Activated gamma-delta T cell treated with Interleukin-2 at 50 U/mL for 16 hours (primary cell): ENCODE results near the gene TSPOAP1.

Experiments
- DNase-seq: peaks from one replicate; pipeline ENCODE4 v3.0.0-alpha.2; 2020

The TSPOAP1 gene

GRCh38 chr17:58301504-58302150 is 27.0 kb downstream of the TSPOAP1 start:
- DNase-seq: no peak

DNA sequence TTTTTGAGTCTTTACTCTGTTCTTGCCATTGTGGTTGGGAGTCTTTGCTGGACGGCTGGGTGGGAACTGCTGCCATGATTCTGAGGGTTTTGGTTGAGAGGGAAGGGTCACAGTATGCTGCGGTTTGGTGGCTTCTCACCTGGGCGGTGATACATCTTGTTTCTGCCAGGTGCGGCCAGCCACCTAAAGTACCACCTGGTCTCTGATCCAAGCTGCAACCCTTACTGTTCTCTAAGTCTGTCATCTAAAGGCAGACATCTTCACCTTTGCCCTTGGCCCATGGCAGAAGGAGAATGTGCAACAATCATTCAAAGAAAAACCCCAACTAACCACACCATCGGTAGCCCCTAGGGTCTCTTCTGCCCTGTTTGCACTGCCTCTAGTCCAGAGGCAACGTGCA is 28.3 kb downstream of the TSPOAP1 start:
- no peak for DNase-seq

DNA sequence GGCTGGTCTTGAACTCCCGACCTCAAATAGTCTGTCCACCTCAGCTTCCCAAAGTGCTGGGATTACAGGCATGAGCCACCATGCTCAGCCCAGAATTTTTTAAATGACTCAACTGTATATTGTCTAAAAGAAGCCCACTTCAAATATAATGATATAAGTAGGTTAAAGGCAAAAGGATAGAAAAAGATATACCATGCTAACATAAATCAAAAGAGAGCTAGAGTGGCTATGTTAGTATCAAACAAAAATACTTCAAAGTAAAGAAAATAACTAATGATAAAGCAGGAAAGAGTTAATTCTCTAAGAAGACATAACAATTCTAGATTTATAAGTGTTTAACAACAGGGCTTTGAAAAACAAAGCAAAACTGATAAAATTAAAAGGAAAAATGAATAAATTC is 34.6 kb downstream of the TSPOAP1 start:
- no peak for DNase-seq

DNA sequence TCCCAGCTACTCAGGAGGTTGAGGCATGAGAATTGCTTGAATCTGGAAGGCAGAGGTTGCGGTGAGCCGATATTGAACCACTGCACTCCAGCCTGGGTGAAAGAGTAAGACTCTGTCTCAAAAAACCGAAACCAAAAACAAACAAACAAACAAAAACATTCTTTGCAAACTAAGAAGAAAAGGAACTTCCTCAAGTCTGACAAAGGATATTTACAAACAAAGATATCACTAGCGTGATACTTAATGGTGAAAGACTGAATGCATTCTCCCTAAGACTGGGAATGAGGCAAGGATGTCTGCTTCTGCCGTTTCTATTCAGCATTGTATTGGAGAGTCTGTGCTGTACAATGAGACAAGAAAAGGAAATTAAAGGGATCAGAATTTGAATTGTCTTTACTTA is 37.3 kb downstream of the TSPOAP1 start:
- no peak for DNase-seq

DNA sequence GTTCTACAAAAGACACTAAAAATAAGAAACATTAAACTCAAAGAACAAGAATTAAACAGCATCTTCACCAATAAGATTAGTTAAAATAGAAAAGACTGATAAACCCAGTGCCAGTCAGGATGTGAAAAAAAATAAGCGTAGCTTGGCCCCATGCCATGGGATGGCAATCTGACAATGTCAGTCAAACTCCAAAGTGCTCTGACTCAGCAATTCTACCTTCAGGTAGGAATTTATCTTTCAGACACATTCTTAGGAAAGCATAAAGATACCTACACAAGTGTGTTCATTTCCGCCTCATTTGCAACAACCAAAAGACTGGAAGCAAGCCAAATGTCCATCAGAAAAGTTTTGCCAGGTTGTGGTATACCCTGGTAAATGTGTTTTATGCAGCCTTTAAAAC is 38.7 kb downstream of the TSPOAP1 start:
- DNase-seq: no peak

DNA sequence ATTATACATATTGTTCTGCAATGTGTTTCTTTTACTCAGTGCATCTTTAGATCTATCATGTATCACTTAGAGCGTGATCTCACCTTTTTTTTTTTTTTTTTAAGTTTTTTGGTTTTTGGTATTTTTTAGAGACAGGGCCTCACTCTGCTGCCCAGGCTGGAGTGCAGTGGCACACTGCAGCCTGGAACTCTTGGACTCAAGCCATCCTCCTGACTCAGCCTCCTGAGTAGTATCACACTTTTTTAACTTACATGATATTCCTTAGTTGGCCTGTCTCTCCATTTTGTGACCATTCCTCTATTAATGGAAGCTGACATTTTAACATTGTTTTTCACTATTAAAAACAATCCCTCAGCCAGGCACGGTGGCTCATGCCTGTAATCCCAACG is 43.2 kb downstream of the TSPOAP1 start:
- DNase-seq: no peak

DNA sequence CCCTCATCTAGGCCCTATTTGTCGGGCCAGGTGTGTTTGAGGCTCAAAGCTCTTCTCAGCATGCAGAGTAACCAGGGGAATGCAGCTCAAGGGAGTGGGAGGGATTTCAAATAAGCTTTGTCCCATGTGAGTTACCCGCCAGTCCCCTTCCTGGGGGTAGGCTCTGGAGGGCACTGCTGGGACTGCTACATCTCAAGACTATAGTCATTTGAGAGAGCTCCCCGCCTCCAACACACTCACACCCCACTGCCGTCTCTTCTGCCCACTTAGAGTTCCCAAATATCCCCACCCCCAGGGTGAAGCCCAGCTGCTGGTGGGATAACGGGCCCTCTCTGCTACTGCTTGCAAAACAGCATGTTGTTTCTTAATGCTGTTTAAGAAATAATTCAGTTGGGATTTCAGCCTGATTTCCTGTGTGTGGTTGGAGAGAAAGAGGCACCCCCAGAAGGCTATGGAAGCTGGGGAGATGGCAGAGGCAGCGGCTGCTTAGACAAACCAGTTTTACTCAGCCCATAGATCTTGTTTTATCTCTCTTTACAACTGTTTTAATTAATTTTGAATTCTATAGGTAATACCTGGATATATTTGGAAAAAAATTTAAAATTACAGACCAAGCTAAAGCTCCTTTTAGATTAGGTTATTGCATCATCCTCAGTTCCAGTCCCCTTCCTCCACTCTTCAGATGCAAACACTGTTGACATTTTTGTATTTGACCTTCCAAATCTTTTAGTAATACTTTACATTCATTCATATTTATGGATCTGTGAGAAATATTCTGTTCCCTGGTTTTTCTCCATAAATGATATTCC is 43.8 kb downstream of the TSPOAP1 start:
- DNase-seq: no peak

DNA sequence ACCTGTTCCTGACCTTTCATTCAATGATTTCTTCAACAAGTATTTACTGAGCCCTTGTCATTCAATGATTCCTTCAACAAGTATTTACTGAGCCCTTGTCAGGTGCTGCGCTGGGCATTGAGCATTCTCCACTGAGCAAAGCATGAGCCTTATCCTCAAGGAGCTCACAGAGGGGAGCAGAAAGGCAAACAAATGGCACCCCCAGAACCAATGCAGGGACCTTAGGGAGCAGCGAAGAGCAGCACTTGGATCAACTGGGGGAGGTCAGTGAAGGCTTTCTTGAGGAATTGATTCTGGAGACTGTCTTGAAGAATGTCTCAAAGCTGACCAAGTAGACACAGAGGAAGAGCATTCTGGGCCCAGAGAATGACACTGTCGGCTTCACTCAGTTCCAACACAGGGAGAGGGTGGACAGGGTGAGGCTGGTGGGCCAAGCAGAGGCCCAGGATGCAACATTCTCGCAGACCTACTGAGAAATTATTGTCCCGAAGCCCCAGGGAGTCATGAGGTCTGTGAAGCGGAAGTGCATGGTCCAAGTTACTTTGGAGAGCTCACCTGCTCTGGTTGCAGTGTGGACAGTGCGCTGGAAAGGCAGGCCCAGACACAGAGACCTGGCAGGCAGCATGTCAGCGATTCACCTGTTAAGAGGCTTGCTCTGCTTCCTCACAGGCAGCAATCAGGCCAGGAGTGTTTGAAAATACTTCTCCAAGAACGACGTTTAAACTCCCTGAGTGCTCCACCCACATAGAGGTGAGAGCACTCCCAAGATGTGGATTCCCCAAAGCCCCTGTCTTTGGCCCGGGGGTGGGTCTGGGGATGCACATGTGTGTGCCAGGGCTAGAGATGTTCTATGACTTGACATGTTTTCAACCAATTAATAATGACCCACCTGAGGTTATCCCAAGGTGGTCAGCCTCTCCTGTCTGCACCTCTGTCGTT is 44.7 kb downstream of the TSPOAP1 start:
- DNase-seq: no peak

DNA sequence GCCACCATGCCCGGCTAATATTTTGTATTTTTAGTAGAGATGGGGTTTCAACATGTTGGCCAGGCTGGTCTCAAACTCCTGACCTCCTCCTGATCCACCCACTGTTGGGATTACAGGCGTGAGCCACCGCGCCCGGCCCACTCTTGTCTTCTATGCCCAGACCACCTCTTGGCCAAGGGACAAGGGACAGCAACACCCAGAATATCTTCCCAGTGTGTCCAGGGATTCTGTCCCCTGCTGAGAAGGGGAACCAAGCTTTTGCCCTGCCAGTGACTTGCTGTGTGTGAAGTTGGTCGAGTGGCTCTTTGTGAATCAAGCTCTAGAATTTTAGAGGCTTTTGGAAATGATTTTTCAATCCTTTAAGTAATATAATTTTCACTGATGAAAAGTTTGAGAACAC is 46.2 kb downstream of the TSPOAP1 start:
- no peak for DNase-seq

GRCh38 chr17:58281511-58282011 is 47.0 kb downstream of the TSPOAP1 start:
- no peak for DNase-seq

- no peak for DNase-seq
These were observed 47.9 kb downstream of the TSPOAP1 start, which contains the start of gene MPO for GRCh38 chr17:58280480-58281217. TSS of gene MPO (minus strand) at chr17:58280935. CDS start at chr17:58280758, 177 bp downstream.

GRCh38 chr17:58279736-58280479 is 48.7 kb downstream of the TSPOAP1 start:
- DNase-seq: no peak

DNA sequence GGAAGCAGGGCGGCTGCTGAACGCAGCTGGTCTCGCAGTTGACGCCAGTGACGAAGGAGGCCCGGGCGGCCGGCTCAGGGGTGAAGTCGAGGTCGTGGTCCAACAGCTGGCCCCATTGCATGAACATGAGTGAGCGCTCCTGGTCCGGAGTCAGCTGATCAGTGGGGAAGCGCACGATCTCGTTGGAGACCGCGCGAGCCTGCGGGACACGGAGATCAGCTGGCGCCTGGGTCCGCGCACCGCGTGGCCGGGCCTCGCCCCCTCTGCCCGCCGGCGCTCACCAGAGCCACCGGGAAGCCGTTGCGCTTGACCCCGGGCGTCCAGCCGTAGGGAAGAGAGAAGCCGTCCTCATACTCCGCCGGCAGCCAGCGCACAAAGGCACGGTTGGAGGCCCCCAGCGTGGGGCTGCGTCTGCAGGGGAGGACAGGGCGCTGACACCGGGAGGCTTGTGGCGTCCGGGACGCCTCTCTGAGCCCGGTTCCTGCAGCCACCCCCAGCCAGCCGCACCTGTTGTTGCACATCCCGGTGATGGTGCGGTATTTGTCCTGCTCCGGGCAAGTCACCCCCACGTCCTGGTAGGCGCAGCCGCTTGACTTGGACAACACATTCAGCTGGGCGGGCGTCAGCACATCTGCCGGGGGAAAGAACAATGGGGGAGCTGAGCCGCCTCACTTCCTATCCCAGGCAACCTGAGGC is 49.4 kb downstream of the TSPOAP1 start:
- no peak for DNase-seq

DNA sequence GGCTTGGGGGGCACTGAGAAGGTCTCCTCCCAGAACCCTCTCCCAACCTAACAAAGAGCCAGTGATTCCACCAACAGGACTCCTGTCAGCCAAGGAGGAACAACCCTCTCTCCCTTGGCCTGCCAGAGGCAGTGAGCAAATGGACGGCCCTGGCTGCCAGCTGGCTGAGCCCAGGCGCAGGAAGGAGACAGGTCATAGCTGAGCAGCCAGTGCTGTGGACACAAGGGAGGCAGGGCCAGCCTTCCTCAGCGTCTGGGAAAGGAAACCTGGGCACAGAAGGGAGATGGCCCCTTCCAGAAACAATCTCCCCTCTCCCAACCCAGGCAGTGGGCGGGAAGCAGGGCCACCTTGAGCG is 50.0 kb downstream of the TSPOAP1 start:
- no peak for DNase-seq

- DNase-seq: no peak
These were observed 50.6 kb downstream of the TSPOAP1 start for GRCh38 chr17:58277802-58278595.

DNA sequence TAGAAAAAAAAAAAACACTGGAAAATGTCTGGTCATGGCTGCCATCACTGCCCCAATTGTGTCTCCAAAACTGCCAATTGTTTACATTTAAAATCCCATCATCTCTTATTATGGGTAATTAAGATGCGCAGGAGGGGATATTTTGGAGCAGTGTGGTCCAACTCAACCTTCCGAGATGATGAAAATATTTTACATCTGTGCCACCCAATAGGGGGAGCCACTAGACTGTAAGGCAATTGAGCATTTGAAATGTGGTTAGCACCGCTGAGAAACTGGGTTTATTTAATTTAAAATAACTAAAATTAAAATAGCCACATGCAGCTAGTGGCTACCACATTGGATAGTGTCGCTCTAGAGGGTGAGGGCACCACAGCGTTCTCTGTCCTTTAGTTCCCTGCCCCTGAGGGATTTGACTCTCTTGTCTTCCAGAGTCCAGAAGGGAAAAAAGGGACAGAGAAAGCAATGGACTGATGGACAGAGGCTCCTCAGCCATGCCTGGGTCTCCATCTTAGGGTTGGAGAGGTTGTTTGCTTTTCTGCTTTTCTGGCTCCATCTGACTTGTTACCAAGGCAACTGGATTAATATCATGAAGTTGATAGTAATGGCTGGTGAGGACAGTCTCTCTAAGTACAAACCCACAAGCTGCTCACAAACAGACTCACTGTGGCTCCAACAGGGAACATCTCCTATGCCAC is 51.3 kb downstream of the TSPOAP1 start:
- no peak for DNase-seq

- DNase-seq: no peak
These were observed 52.2 kb downstream of the TSPOAP1 start for GRCh38 chr17:58276423-58276822.

GRCh38 chr17:58275417-58275816 is 53.2 kb downstream of the TSPOAP1 start:
- no peak for DNase-seq

- DNase-seq: no peak
These were observed 55.0 kb downstream of the TSPOAP1 start for GRCh38 chr17:58273453-58274104.
